Thymus (tissue), 11 donors: ENCODE data around the gene ANKS3. TPM values are rescaled to one million over a fixed set of nuclear protein-coding genes. Genes with fewer than 3 reads are reported as not detected.

ENCODE experiments used
- DNase-seq, 9 donors: peaks; one replicate each; pipeline ENCODE4 v3.0.0-alpha.2; 2013; ENCODE audit warnings: low spot score in 9 of 9, low read depth in 6 of 9, missing footprints in 1 of 9
- H3K27ac ChIP-seq, 2 donors: one replicate each; pipeline ENCODE4 v1.5.1; 2013; ENCODE audit warnings: control low read depth in 1 of 2, low read depth in 1 of 2, low read length in 1 of 2, mild to moderate bottlenecking in 1 of 2, moderate library complexity in 1 of 2
- H3K27me3 ChIP-seq, 2 donors: one replicate each; pipeline ENCODE4 v1.5.1; 2013; ENCODE audit warnings: low read length in 1 of 2; ENCODE audit not compliant: control insufficient read depth in 2 of 2, insufficient read depth in 1 of 2
- H3K36me3 ChIP-seq, 2 donors: one replicate each; pipeline ENCODE4 v1.5.1; 2013; ENCODE audit warnings: low read length in 1 of 2, mild to moderate bottlenecking in 1 of 2, moderate library complexity in 1 of 2; ENCODE audit not compliant: control insufficient read depth in 2 of 2, insufficient read depth in 2 of 2
- H3K4me1 ChIP-seq, 2 donors: one replicate each; pipeline ENCODE4 v1.5.1; 2013; ENCODE audit warnings: low read length in 2 of 2; ENCODE audit not compliant: control insufficient read depth in 2 of 2, insufficient read depth in 2 of 2
- H3K4me3 ChIP-seq, 2 donors: one replicate each; pipeline ENCODE4 v1.5.1; 2013; ENCODE audit warnings: low read length in 2 of 2, control low read depth in 1 of 2, mild to moderate bottlenecking in 1 of 2
- H3K9me3 ChIP-seq, 2 donors: one replicate each; pipeline ENCODE4 v1.5.1; 2013; ENCODE audit warnings: low read length in 1 of 2, mild to moderate bottlenecking in 1 of 2; ENCODE audit not compliant: control insufficient read depth in 2 of 2, insufficient read depth in 1 of 2
- WGBS: extraction: QIAGEN DNeasy Blood & Tissue Kit; methylation state at CpG from one replicate; pipeline ENCODE4 v1.1.7; 2013; 5-methylcytosine and 5-hydroxymethylcytosine counted together
- polyA plus RNA-seq: library from polyadenylated mRNA; stranded (reverse); fragments of 200-250 nt; gene quantifications from one replicate; pipeline ENCODE4 v1.2.3, GENCODE V29; 2013
- total RNA-seq: library from RNA; stranded (reverse); fragments of 120-200 nt; gene quantifications from one replicate; pipeline ENCODE4 v1.2.4, GENCODE V29; 2013
- donor health status: healthy.

Gene ANKS3
- total and polyA plus RNA-seq, 2 donors = 9.8 to 34.0 TPM

- WGBS = 98% methylated on average over 13 of the region's 13 CpGs
- Histone ChIP-seq H3K4me1 (peaks cover 0 to 19% of the 10 kb centered on the region in 2 donors), H3K9me3 (peaks cover 0 to 4% of the 10 kb centered on the region in 2 donors)
Observed at GRCh38 chr16:4685292-4685691, 48.8 kb downstream of the ANKS3 start.

DNA sequence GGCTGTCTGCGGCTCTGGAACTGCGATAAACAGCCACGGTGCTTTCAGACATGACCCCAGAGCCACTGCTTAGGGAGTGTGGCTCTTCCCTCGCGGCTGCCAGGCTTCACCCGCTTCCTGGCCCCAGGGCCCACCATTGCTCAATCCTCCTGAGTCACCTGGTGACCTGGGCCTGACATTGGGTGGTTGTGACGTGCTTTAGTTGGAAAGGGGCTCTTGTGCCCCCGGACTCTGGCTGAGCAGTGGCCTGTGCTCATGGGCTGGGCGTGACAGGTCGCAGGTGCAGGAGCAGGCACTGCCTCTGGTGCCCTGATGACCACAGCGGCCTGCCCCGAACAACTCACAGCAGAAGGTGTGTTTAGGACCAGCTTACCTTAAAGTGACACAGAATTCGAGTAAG lies 49.3 kb downstream of the ANKS3 start:
- H3K27ac ChIP-seq = no peak overlapping the region
- H3K4me1 ChIP-seq = peaks cover 0 to 19% of the 10 kb centered on the region in 2 donors
- H3K36me3 ChIP-seq = peaks cover 47 to 80% of the 10 kb centered on the region in 2 donors
- DNase-seq = no peak
- peaks cover 0 to 4% of the 10 kb centered on the region in 2 donors for H3K9me3 ChIP-seq
- H3K4me3 ChIP-seq = no peak overlapping the region
- 98% methylated on average over 13 of the region's 13 CpGs for WGBS
- H3K27me3 ChIP-seq = no peaks in the 10 kb centered on the region

More at GRCh38 chr16:4685292-4685691, 48.8 kb downstream of the ANKS3 start:
- Histone ChIP-seq H3K36me3 (peaks cover 47 to 82% of the 10 kb centered on the region in 2 donors), H3K4me3 (no peak overlapping the region), H3K27me3 (no peaks in the 10 kb centered on the region), H3K27ac (peak overlapping the region in 1 of 2 donors; percentile 31)
- no peak for DNase-seq

GRCh38 chr16:4684058-4684715 lies 49.9 kb downstream of the ANKS3 start:
- H3K9me3 ChIP-seq = peaks cover 0 to 4% of the 10 kb centered on the region in 2 donors
- no peak for DNase-seq
- H3K27ac ChIP-seq = no peak overlapping the region
- peaks cover 0 to 19% of the 10 kb centered on the region in 2 donors for H3K4me1 ChIP-seq
- H3K27me3 ChIP-seq = no peaks in the 10 kb centered on the region
- peaks cover 45 to 77% of the 10 kb centered on the region in 2 donors for H3K36me3 ChIP-seq
- WGBS = 96% methylated on average over 23 of the region's 23 CpGs
- no peak overlapping the region for H3K4me3 ChIP-seq

DNA sequence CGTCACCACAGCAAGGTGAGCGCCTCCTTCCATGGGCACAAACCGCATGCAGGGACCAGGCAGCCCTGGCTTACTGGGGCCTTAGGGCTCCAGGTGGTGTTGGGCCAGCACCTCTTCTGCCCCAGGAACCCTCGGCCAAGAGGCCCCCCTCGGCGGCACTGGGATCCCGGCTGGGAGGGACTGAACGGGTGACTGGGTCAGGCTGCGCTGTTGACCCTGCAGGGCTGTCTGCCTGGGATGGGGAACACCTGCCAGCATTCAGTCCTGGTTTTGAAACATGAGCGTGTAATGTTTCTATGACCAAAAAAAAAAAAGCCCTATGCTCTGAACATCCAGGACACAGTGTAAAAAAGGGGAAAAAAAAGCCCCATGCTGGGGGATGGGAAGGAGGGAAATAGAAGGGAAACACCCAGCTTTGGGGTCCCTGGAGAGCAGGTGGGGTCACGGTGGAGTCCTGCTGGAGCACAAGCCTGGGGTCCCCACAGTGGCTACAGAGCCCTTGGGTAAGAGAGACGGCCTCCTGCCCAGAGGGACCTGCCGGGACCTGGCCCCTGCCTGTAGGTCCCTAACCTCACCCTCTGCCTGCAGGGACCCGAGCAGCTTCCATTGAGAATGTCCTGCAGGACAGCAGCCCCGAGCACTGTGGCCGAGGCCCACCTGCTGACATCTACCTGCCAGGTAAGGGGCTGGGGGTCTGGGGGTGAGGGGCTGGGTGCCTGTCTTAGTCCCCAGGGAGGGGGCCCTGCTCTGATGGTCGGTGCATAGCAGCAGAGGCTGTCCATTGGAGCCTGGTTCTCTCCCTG lies 50.6 kb downstream of the ANKS3 start:
- Histone ChIP-seq H3K27ac (no peak overlapping the region), H3K9me3 (peaks cover 0 to 4% of the 10 kb centered on the region in 2 donors), H3K27me3 (no peaks in the 10 kb centered on the region), H3K36me3 (peaks cover 40 to 71% of the 10 kb centered on the region in 2 donors), H3K4me3 (no peak overlapping the region), H3K4me1 (peaks cover 0 to 22% of the 10 kb centered on the region in 2 donors)
- no peak for DNase-seq
- WGBS = 96% methylated on average over 17 of the region's 17 CpGs

DNA sequence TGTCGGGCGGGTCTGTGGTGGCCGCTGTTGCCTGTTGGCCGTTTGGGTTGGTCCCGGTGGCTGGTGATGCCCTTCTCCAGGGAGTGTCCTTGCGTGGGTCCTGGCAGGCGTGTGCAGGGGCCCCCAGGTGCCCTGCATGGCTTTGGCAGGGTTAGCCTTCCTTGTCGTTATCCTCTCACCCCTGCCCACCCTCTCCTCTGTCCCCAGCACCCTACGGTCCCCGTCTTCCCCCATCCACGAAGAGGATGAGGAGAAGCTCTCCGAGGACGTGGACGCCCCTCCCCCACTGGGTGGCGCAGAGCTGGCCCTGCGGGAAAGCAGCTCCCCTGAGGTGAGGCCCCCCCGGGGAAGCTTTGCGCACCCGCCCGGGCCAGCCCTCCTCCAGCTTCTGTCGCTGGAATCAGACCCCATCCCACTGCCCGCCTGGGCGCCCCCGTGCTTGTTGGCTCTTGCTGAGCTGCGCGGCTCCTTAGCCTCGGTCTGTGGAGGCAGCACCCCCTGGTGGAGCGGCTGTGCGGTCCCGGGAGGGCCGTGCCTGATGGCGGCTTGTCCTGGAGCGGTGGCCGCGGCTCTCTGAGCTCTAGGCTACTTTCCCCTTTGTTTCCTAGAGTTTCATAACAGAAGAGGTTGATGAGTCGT lies 51.3 kb downstream of the ANKS3 start:
- H3K36me3 ChIP-seq = peaks cover 35 to 68% of the 10 kb centered on the region in 2 donors
- H3K4me3 ChIP-seq = no peak overlapping the region
- peak in 1 of 9 donors; percentile 34 for DNase-seq
- peaks cover 0 to 4% of the 10 kb centered on the region in 2 donors for H3K9me3 ChIP-seq
- WGBS = 94% methylated on average over 36 of the region's 36 CpGs
- no peaks in the 10 kb centered on the region for H3K27me3 ChIP-seq
- peaks cover 0 to 22% of the 10 kb centered on the region in 2 donors for H3K4me1 ChIP-seq
- H3K27ac ChIP-seq = no peak overlapping the region

GRCh38 chr16:4682084-4682591 lies 51.9 kb downstream of the ANKS3 start:
- DNase-seq = no peak
- Histone ChIP-seq H3K27me3 (no peaks in the 10 kb centered on the region), H3K4me1 (peaks cover 0 to 24% of the 10 kb centered on the region in 2 donors), H3K9me3 (peaks cover 0 to 4% of the 10 kb centered on the region in 2 donors), H3K36me3 (peaks cover 36 to 72% of the 10 kb centered on the region in 2 donors), H3K27ac (no peak overlapping the region), H3K4me3 (no peak overlapping the region)
- WGBS = 95% methylated on average over 26 of the region's 26 CpGs

DNA sequence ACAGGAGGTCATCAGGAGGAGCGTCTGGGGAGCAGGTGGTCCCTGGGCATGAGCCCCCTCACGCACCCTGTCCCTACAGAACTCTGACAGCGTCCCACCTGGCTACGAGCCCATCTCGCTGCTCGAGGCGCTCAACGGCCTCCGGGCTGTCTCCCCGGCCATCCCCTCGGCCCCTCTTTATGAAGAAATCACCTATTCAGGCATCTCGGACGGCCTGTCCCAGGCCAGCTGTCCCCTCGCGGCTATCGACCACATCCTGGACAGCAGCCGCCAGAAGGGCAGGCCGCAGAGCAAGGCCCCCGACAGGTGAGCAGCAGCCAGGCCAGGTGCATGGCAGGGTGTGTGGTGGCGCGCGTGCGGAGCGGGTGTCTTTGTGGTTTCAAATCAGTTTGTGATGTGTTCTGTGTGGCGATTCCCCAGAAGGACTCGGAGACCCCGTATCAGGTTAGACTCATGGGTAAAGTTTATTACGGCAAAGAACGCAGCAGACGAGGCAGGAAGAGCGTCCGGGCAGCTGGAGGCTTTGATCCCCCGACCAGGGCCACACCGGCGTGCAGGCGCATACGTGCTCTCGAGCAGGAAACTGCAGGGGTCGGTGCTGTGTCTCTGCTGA lies 52.5 kb downstream of the ANKS3 start:
- peak in 2 of 9 donors; percentile 33 to 59 for DNase-seq
- Histone ChIP-seq H3K4me1 (peaks cover 0 to 29% of the 10 kb centered on the region in 2 donors), H3K4me3 (no peak overlapping the region), H3K27ac (no peak overlapping the region), H3K27me3 (no peaks in the 10 kb centered on the region), H3K9me3 (peaks cover 0 to 4% of the 10 kb centered on the region in 2 donors), H3K36me3 (peaks cover 34 to 67% of the 10 kb centered on the region in 2 donors)
- WGBS = 75% methylated on average over 39 of the region's 39 CpGs

- Histone ChIP-seq H3K9me3 (peaks cover 0 to 4% of the 10 kb centered on the region in 2 donors), H3K27ac (peak overlapping the region in 1 of 2 donors; percentile 41), H3K4me3 (no peak overlapping the region), H3K36me3 (peaks cover 30 to 62% of the 10 kb centered on the region in 2 donors), H3K4me1 (peaks cover 4 to 36% of the 10 kb centered on the region in 2 donors), H3K27me3 (no peaks in the 10 kb centered on the region)
- 97% methylated on average over 26 of the region's 26 CpGs for WGBS
- no peak for DNase-seq
Observed at GRCh38 chr16:4680673-4681470, 53.2 kb downstream of the ANKS3 start.
